OCI-LY3 (cell line): Measurements from ENCODE around the gene RAPGEF1.

Source experiments
- CTCF ChIP-seq: fragments of 200-600, 300-600 bp; sonication (generic); IDR thresholded peaks from 2 replicates; pipeline ENCODE4 v1.5.1; 2014; ENCODE audit warnings: antibody characterized with exemption, low read length, low read depth
- EZH2phosphoT487 ChIP-seq: fragments of 200-600 bp; shearing (Covaris generic); IDR thresholded peaks from 2 replicates; pipeline ENCODE4 v1.6.1; 2018; ENCODE audit warnings: antibody characterized with exemption, mixed run types, low read depth

DNA sequence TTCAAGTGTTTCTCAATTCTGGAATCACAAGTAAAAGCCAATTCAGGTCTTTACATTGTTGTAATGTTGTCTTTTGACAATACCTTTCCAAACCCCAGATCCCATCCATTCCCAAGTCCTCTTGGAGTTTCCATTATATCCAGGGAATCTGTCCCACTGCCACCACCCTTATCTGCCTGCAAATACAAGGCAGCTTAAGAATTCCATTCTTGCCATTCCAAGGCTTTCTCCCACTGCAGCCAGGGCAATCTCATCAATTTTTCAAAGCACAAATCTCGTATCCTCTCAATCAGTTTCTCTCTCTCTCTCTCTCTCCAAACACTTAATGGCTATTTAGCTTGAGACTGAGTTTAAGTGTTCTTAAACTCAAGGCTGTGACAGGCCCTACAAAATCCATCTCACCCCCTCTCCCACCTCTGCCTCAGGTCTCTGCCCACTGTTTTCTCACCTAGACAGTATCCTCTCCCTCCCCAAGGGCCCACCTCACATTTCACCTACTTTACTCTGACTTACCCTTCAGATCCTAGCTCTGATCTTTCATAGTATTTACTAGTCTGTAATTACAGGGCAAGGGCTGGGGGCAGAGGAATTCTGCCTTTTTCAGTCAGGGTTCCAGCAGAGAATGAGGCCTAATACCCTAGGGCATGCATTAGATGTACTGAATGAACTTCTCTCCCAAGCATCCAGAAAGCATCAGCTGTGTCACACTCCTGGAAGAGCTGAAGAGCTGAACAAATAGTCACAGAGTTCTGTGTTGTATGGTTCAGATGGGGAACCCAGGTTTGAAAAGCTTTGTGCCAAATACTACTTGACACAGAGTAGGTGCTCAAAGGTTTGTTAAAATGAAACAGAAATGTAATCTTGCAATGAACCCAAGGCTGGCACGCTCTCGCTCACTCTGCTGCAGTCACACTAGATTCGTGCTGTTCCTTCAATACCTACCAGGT lies 46.0 kb downstream of the RAPGEF1 start:
- TF ChIP-seq CTCF: no peak
- no peak for TF ChIP-seq EZH2phosphoT487
